ENCODE measurements around the gene P3H2.

P3H2 gene

GRCh38 chr3:190077395-190078045, 43.2 kb downstream of the P3H2 start:
- H3K4me3 Mint-ChIP-seq = no peak overlapping the region
- peak overlapping the region; percentile 86 to 88 (median 87) for H3K27ac Mint-ChIP-seq
- H3K27me3 Mint-ChIP-seq (ENCODE audit: low read depth) = no peaks in the 10 kb centered on the region
- H3K9me3 Mint-ChIP-seq = no peaks in the 10 kb centered on the region
- H3K36me3 Mint-ChIP-seq (ENCODE audit: low read depth) = peaks cover 7% of the 10 kb centered on the region
- H3K4me1 Mint-ChIP-seq = peaks cover 59% of the 10 kb centered on the region
- TF ChIP-seq CTCF (IDR thresholded peaks at IDR 0.05; ENCODE audit: unreplicated experiment in 3 of 3) = no peak

- H3K27ac Mint-ChIP-seq = peak overlapping the region; percentile 86 to 88 (median 87)
- TF ChIP-seq CTCF (IDR thresholded peaks at IDR 0.05; ENCODE audit: unreplicated experiment in 3 of 3) = no peak
- no peaks in the 10 kb centered on the region for H3K27me3 Mint-ChIP-seq (ENCODE audit: low read depth)
- no peaks in the 10 kb centered on the region for H3K9me3 Mint-ChIP-seq
- H3K36me3 Mint-ChIP-seq (ENCODE audit: low read depth) = peaks cover 7% of the 10 kb centered on the region
- H3K4me3 Mint-ChIP-seq = no peak overlapping the region
- peaks cover 59% of the 10 kb centered on the region for H3K4me1 Mint-ChIP-seq
These were observed 43.9 kb downstream of the P3H2 start for GRCh38 chr3:190076601-190077394.

GRCh38 chr3:190076136-190076535, 44.6 kb downstream of the P3H2 start:
- Mint-ChIP-seq H3K4me3 (no peak overlapping the region), H3K9me3 (no peaks in the 10 kb centered on the region), H3K27me3 (ENCODE audit: low read depth) (no peaks in the 10 kb centered on the region), H3K36me3 (ENCODE audit: low read depth) (peaks cover 7% of the 10 kb centered on the region), H3K27ac (peak overlapping the region; percentile 86 to 88 (median 87)), H3K4me1 (peaks cover 60% of the 10 kb centered on the region)
- TF ChIP-seq CTCF (IDR thresholded peaks at IDR 0.05; ENCODE audit: unreplicated experiment in 3 of 3) = no peak

- Mint-ChIP-seq H3K4me3 (no peak overlapping the region), H3K4me1 (peaks cover 59% of the 10 kb centered on the region), H3K36me3 (ENCODE audit: low read depth) (peaks cover 12% of the 10 kb centered on the region), H3K27me3 (ENCODE audit: low read depth) (no peaks in the 10 kb centered on the region), H3K9me3 (no peaks in the 10 kb centered on the region), H3K27ac (peak overlapping the region; percentile 68 to 87 (median 86))
- no peak for TF ChIP-seq CTCF (IDR thresholded peaks at IDR 0.05; ENCODE audit: unreplicated experiment in 3 of 3)
These were observed 45.9 kb downstream of the P3H2 start for GRCh38 chr3:190074817-190075216.

DNA sequence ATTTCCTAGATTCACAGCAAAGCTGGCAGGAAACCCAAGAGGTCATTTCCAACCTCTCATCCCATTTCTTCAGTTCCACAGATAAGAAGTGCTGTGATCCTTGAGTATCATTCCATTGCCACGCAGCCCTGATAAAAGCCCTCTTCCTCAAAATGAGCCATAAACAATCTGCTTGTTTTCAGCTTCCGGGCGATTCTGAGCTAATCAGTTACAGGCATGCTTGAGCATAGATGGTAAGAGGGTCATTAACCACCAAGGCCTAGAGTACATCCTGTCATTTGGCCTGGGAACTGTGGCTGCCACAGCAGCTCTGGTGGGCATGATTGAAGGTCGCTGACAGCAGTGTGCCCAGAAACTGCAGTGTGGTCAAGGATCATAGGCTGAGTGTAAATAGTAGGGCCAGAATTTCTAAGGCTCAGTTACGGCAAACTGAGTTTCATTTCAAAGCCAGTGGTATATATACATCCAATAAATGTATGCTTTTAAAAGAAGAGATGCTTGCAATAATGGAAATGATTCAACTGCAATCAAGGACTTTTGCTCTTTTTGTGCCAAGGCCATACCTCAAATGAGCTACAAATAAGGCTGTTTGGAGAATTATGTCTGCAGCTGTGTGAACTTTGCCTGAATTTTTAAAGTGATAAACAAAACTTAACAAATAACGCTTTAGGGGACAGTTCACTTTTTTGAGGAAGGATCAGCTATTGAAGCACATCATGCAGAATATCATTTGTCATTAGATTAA, 47.3 kb downstream of the P3H2 start:
- no peaks in the 10 kb centered on the region for H3K9me3 Mint-ChIP-seq
- no peak for TF ChIP-seq CTCF (IDR thresholded peaks at IDR 0.05; ENCODE audit: unreplicated experiment in 3 of 3)
- peak overlapping the region in 2 of 3 experiments; percentile 5 to 7 for H3K4me3 Mint-ChIP-seq
- peaks cover 59% of the 10 kb centered on the region for H3K4me1 Mint-ChIP-seq
- peak overlapping the region; percentile 88 to 93 (median 90) for H3K27ac Mint-ChIP-seq
- peaks cover 15% of the 10 kb centered on the region for H3K36me3 Mint-ChIP-seq (ENCODE audit: low read depth)
- H3K27me3 Mint-ChIP-seq (ENCODE audit: low read depth) = no peaks in the 10 kb centered on the region
